Lung (tissue), 12 donors: Measurements from ENCODE around the gene RCAN3. TPM values are rescaled to one million over a fixed set of nuclear protein-coding genes. Genes with fewer than 3 reads are reported as not detected.
A peak's percentile ranks its signal among the peaks of the same experiment; 100 is the strongest.

Experiments used
- ATAC-seq: fragments of 200-7000 bp; cut with Tn5 transposase; one replicate; pipeline ENCODE4 v1.9.1; 2020; ENCODE audit warnings: moderate number of reproducible peaks; ENCODE audit not compliant: insufficient read depth, low FRiP score
- DNase-seq, 3 donors: peaks; one replicate each; pipeline ENCODE4 v3.0.0-alpha.2; 2013 to 2017
- H3K27ac ChIP-seq, 2 donors: one replicate each; pipeline ENCODE4 v1.5.1; 2013; ENCODE audit warnings: mild to moderate bottlenecking in 2 of 2, moderate library complexity in 2 of 2, control low read depth in 1 of 2, inconsistent platforms in 1 of 2, low read depth in 1 of 2, low read length in 1 of 2
- H3K27me3 ChIP-seq, 3 donors: one replicate each; pipeline ENCODE4 v1.5.1; 2013; ENCODE audit warnings: low read length in 2 of 3; ENCODE audit not compliant: control insufficient read depth in 3 of 3, insufficient read depth in 3 of 3
- H3K36me3 ChIP-seq, 4 donors: one replicate each; pipeline ENCODE4 v1.5.1; 2013; ENCODE audit warnings: low read length in 4 of 4, mild to moderate bottlenecking in 1 of 4, moderate library complexity in 1 of 4; ENCODE audit not compliant: control insufficient read depth in 4 of 4, insufficient read depth in 4 of 4
- H3K4me1 ChIP-seq, 5 donors: one replicate each; pipeline ENCODE4 v1.5.1; 2013; ENCODE audit warnings: low read length in 5 of 5, mild to moderate bottlenecking in 2 of 5, moderate library complexity in 1 of 5; ENCODE audit not compliant: control insufficient read depth in 5 of 5, insufficient read depth in 5 of 5
- H3K4me3 ChIP-seq: one replicate; pipeline ENCODE4 v1.5.1; 2013; ENCODE audit warnings: mild to moderate bottlenecking, control low read depth, moderate library complexity
- H3K9ac ChIP-seq, 2 donors: one replicate each; pipeline ENCODE4 v1.5.1; 2013; ENCODE audit warnings: low read length in 2 of 2, control low read depth in 1 of 2; ENCODE audit not compliant: insufficient read depth in 1 of 2
- H3K9me3 ChIP-seq, 4 donors: one replicate each; pipeline ENCODE4 v1.5.1; 2013; ENCODE audit warnings: low read length in 3 of 4, mild to moderate bottlenecking in 1 of 4, moderate library complexity in 1 of 4; ENCODE audit not compliant: control insufficient read depth in 4 of 4, insufficient read depth in 3 of 4
- WGBS, 2 donors: extraction: QIAGEN DNeasy Blood & Tissue Kit; methylation state at CpG; one replicate each; pipeline ENCODE4 v1.1.7; 2013; 5-methylcytosine and 5-hydroxymethylcytosine counted together
- polyA plus RNA-seq, 2 donors: library from polyadenylated mRNA; stranded (reverse); fragments of 200-250 nt; gene quantifications; one replicate each; pipeline ENCODE4 v1.2.1, GENCODE V29; 2013
- total RNA-seq, 2 donors: library from RNA; depleted of rRNA in 1 of 2; stranded (reverse); fragments of >200 nt in 1 of 2; gene quantifications; one replicate each; pipeline ENCODE4 v1.2.1, GENCODE V29; 2014 to 2021
- TF ChIP-seq, protein P1 (sequence below): IDR thresholded peaks from 2 replicates; pipeline ENCODE4 v1.5.1; 2012; ENCODE audit warnings: mild to moderate bottlenecking; ENCODE audit errors: control extremely low read depth, extremely low read depth
- donor health status: control.
- donor health status: control.
- donor health status: Bipolar disorder and iron deficiency.
- donor health status: healthy.
- donor health status: DM: yes; HTN: yes; CAD: no.

RCAN3 gene
- total and polyA plus RNA-seq, 4 donors, result 5.2 to 21.4 (median 12.8) TPM

DNA sequence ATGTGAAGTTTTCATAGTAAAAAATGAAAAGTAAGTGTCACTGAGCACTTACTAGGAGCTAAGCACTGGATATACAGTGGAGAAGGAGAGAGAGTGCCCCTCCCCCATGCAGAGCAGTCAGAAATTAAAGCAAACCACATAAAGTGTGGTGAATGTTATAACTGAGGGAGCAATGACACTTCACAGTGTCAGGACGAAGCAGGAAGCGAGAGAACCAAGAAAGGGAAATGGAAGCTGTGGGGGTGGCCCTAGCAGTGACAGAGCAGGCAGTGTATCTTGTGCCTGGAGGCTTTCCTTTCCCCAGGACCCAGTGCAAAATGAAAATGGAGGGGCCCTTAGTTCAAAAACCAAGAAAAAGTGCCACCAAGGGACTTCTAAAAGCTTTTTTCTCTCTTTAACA is 21.5 kb upstream of the RCAN3 start:
- H3K27ac ChIP-seq, result no peak overlapping the region
- WGBS, 2 donors, result 21 to 61% methylated on average over 2 of the region's 2 CpGs
- H3K27me3 ChIP-seq, result no peaks in the 10 kb centered on the region
- H3K36me3 ChIP-seq, result no peaks in the 10 kb centered on the region
- peaks cover 0 to 2% (median 0%) of the 10 kb centered on the region in 5 donors for H3K4me1 ChIP-seq
- no peak overlapping the region for H3K4me3 ChIP-seq
- H3K9me3 ChIP-seq, result no peaks in the 10 kb centered on the region
- TF ChIP-seq, protein P1, sequence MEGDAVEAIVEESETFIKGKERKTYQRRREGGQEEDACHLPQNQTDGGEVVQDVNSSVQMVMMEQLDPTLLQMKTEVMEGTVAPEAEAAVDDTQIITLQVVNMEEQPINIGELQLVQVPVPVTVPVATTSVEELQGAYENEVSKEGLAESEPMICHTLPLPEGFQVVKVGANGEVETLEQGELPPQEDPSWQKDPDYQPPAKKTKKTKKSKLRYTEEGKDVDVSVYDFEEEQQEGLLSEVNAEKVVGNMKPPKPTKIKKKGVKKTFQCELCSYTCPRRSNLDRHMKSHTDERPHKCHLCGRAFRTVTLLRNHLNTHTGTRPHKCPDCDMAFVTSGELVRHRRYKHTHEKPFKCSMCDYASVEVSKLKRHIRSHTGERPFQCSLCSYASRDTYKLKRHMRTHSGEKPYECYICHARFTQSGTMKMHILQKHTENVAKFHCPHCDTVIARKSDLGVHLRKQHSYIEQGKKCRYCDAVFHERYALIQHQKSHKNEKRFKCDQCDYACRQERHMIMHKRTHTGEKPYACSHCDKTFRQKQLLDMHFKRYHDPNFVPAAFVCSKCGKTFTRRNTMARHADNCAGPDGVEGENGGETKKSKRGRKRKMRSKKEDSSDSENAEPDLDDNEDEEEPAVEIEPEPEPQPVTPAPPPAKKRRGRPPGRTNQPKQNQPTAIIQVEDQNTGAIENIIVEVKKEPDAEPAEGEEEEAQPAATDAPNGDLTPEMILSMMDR, result no peak
- ATAC-seq (peak; percentile 41), DNase-seq (peak in 2 of 3 donors; percentile 7 to 16)
- no peak overlapping the region for H3K9ac ChIP-seq

DNA sequence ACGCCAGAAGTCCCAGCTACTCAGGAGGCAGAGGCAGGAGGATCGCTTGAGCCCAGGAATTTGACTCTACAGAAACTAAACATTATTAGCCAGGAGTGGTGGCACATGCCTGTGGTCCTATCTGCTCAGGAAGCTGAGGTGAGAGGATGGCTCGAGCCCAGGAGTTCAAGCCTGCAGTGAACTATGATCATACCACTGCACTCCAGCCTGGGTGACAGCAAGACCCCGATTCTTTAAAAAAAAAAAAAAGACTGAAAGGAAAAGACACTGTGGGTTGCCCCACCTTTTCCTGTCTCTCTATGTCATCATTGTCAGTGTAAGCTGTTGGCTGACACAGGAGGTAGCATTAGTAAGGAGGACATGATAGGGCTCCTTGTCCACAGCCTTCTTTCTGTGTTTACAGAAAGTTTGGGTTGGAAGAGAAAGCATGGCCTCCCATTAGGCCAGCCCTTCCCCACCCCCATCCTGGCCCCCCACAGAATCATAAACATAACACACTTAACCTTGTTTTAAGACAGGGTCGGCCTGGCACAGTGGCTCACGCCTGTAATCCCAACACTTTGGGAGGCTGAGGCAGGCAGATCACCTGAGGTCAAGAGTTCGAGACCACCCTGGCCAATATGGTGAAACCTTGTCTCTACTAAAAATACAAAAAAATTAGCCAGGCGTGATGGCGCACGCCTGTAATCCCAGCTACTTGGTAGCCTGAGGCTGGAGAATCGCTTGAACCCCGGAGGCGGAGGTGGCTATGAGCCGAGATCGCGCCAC is 20.6 kb upstream of the RCAN3 start:
- Histone ChIP-seq H3K4me1 (peaks cover 0 to 2% (median 0%) of the 10 kb centered on the region in 5 donors), H3K36me3 (no peaks in the 10 kb centered on the region), H3K27ac (no peak overlapping the region), H3K9ac (no peak overlapping the region), H3K4me3 (no peak overlapping the region), H3K9me3 (no peaks in the 10 kb centered on the region), H3K27me3 (no peaks in the 10 kb centered on the region)
- no peak for ATAC-seq
- TF ChIP-seq, protein P1, result no peak
- DNase-seq, result no peak
- WGBS, 2 donors, result 85 to 86% methylated on average over 16 of the region's 16 CpGs

DNA sequence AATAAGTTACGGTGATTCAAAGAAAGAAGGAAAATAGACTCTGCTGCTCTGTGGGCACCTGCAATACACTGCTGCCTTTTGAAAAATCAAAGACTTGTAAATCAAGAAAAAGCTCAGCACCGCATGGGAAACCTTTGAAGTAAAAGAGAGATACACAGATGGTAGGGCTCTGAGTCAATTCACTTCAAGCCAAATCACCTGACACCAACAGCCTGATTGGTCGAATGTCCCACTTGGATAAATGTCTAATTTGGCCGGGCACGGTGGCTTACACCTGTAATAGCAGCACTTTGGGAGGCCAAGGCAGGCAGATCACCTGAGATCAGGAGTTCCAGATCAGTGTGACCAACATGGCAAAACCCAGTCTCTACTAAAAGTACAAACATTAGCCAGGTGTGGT is 19.2 kb upstream of the RCAN3 start:
- H3K36me3 ChIP-seq, result no peaks in the 10 kb centered on the region
- H3K27ac ChIP-seq, result no peak overlapping the region
- DNase-seq (no peak), ATAC-seq (no peak)
- 95 to 97% methylated on average over 5 of the region's 5 CpGs for WGBS, 2 donors
- no peaks in the 10 kb centered on the region for H3K27me3 ChIP-seq
- no peak overlapping the region for H3K9ac ChIP-seq
- no peak overlapping the region for H3K4me3 ChIP-seq
- no peaks in the 10 kb centered on the region for H3K9me3 ChIP-seq
- TF ChIP-seq, protein P1, result no peak
- H3K4me1 ChIP-seq, result peaks cover 0 to 1% (median 0%) of the 10 kb centered on the region in 5 donors

DNA sequence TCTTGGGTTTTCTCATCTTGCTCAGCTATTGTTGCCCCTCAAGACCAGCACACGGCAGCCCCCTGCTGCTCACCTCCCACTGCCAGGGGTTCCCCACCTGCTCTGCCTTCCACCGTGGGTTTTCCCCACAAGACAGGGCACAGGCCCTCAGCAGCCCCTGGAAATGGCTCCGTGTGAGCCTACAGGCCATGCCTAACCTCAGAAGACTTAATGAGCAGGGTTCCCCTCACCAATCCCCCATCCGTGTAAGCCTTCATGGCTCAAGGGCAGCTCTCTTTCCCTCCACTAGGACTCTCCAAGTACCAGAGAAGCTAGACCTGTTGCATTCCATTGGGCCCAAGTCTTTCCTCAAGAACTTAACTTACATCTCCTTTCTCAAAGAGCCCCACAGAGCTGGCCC is 18.4 kb upstream of the RCAN3 start:
- TF ChIP-seq, protein P1, result no peak

More for the DNA sequence above, 18.4 kb upstream of the RCAN3 start:
- H3K27ac ChIP-seq, result no peak overlapping the region
- H3K36me3 ChIP-seq, result no peaks in the 10 kb centered on the region
- 70 to 80% methylated on average over 4 of the region's 4 CpGs for WGBS, 2 donors
- DNase-seq (no peak), ATAC-seq (no peak)
- H3K9me3 ChIP-seq, result no peaks in the 10 kb centered on the region
- no peak overlapping the region for H3K4me3 ChIP-seq
- peaks cover 0 to 1% (median 0%) of the 10 kb centered on the region in 5 donors for H3K4me1 ChIP-seq
- H3K27me3 ChIP-seq, result no peaks in the 10 kb centered on the region
- no peak overlapping the region for H3K9ac ChIP-seq
